Measurements from ENCODE around the gene CST9L. TPM values are rescaled to one million over a fixed set of nuclear protein-coding genes. Genes with fewer than 3 reads are reported as not detected.

CST9L gene
- total RNA-seq, 1 experiment from 2014 or later = not detected

DNA sequence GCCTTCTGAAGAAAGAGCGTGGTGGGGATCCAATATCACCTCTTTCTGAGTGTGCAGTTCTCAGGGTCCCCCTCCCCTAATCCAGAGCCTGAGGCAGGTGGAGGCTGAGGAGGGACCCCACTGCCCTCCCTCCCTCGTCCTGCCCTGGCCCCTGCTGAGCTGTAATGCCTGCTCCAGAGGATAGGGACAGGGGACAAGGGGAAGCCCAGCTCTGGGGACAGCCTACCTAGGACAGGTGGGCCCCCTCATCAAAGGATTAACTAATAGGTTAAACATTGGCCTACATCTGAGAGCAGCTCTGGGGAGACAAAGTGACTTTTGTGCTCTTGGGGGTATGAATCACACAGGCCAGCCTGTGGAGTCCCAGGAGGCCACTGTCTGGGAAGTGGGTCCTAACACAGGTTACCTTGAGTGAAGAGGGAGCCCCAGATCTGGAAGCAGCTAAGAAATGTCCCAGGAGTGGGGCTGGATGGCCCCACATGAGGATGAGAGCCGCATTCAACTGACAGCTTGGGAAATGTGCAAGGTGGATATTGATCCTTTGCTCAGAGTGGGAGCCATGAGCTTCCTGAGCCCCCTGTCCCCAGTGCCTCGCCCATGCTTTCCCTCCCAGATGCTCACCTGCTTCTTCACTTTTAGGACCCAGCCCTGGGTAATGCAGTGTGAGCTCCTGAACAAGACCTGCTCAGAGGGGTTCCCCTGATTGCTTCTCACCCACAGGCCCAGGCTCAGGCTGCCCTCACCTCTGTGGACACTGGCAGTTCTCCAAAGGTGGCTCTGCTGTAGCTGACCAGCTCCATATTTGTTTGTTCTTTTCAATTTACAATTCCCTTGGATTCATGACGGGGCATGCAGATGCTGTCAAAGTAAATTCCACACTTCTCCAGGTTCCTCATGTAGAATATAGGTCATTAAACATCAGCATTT lies 17.8 kb upstream of the CST9L start:
- no peak overlapping the region for H3K27ac ChIP-seq (ENCODE audit: low read length)
- ChIA-PET CTCF (no interaction called here), POLR2A (ENCODE audit: unreplicated experiment) (no interaction called here)
- no peaks in the 10 kb centered on the region for H3K79me2 ChIP-seq (ENCODE audit: low read length)
- H4K20me1 ChIP-seq (ENCODE audit: low read length) = no peaks in the 10 kb centered on the region
- H3K36me3 ChIP-seq (ENCODE audit: low read depth, low read length) = no peaks in the 10 kb centered on the region
- H3F3A ChIP-seq (ENCODE audit: low read length, unreplicated experiment) = no peaks in the 10 kb centered on the region
- intact Hi-C loops (cut with micrococcal nuclease) = no loop called here
- no TSS peak for BruUV-seq (replicated peaks)
- H2AFZ ChIP-seq (ENCODE audit: low read length) = no peak overlapping the region
- H3K4me3 ChIP-seq (ENCODE audit: low read length) = no peak overlapping the region
- H3K4me2 ChIP-seq (ENCODE audit: low read length) = no peak overlapping the region
- no peaks in the 10 kb centered on the region for H3K9me2 ChIP-seq (replicated peaks; ENCODE audit: low read length)
- H3K4me1 ChIP-seq (ENCODE audit: insufficient read depth, low read length) = no peaks in the 10 kb centered on the region
- ATAC-seq (no peak), DNase-seq (no peak)
- no peak overlapping the region for H3K9ac ChIP-seq (ENCODE audit: low read length)
- no peaks in the 10 kb centered on the region for H3K9me3 ChIP-seq (ENCODE audit: low read length)
- TF ChIP-seq, protein P1, sequence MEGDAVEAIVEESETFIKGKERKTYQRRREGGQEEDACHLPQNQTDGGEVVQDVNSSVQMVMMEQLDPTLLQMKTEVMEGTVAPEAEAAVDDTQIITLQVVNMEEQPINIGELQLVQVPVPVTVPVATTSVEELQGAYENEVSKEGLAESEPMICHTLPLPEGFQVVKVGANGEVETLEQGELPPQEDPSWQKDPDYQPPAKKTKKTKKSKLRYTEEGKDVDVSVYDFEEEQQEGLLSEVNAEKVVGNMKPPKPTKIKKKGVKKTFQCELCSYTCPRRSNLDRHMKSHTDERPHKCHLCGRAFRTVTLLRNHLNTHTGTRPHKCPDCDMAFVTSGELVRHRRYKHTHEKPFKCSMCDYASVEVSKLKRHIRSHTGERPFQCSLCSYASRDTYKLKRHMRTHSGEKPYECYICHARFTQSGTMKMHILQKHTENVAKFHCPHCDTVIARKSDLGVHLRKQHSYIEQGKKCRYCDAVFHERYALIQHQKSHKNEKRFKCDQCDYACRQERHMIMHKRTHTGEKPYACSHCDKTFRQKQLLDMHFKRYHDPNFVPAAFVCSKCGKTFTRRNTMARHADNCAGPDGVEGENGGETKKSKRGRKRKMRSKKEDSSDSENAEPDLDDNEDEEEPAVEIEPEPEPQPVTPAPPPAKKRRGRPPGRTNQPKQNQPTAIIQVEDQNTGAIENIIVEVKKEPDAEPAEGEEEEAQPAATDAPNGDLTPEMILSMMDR (conservative IDR thresholded peaks at IDR 0.05; ENCODE audit: low read depth, low read length) = no peak
- TF ChIP-seq EZH2 (IDR thresholded peaks at IDR 0.05; ENCODE audit: low read length, unreplicated experiment) (no peak), EZH2phosphoT487 (IDR thresholded peaks at IDR 0.05; ENCODE audit: borderline replicate concordance, low read length) (no peak)
- peaks cover 19% of the 10 kb centered on the region; the same call in 1 of the 2 replicates for H3K27me3 ChIP-seq (ENCODE audit: low read length)

DNA sequence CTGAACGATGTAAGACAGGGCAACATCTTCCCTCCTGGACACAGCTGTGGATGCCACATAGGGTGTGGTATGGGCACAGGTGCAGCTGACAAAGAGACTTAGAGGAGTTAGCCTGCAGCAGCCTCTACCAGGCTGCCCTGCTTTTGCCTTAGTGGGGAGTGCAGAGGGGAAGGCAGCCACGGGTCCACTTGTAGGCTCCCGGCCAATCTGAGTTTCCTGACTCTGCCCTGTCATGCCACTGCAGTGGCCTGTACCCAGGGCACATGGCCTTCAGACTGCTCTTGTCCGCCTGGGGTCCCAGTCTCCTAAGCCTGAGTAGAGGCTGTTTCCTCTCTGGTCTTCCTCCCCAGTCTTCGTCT lies 17.1 kb upstream of the CST9L start:
- TF ChIP-seq, protein P1 (conservative IDR thresholded peaks at IDR 0.05; ENCODE audit: low read depth, low read length) = no peak
- H3K4me1 ChIP-seq (ENCODE audit: insufficient read depth, low read length) = no peaks in the 10 kb centered on the region
- H4K20me1 ChIP-seq (ENCODE audit: low read length) = no peaks in the 10 kb centered on the region
- H3K79me2 ChIP-seq (ENCODE audit: low read length) = no peaks in the 10 kb centered on the region
- H2AFZ ChIP-seq (ENCODE audit: low read length) = no peak overlapping the region
- intact Hi-C loops (cut with micrococcal nuclease) = no loop called here
- no peaks in the 10 kb centered on the region for H3K36me3 ChIP-seq (ENCODE audit: low read depth, low read length)
- H3K27me3 ChIP-seq (ENCODE audit: low read length) = peaks cover 19% of the 10 kb centered on the region; the same call in 1 of the 2 replicates
- H3K4me2 ChIP-seq (ENCODE audit: low read length) = no peak overlapping the region
- no peaks in the 10 kb centered on the region for H3K9me3 ChIP-seq (ENCODE audit: low read length)
- no peaks in the 10 kb centered on the region for H3K9me2 ChIP-seq (replicated peaks; ENCODE audit: low read length)
- ATAC-seq = no peak
- H3K9ac ChIP-seq (ENCODE audit: low read length) = no peak overlapping the region
- H3F3A ChIP-seq (ENCODE audit: low read length, unreplicated experiment) = no peaks in the 10 kb centered on the region
- no peak for DNase-seq
- H3K4me3 ChIP-seq (ENCODE audit: low read length) = no peak overlapping the region
- CTCF ChIA-PET = interaction anchor here (0.6 kb wide), 1 partner anchor 193 kb away, joined by 3 read pairs; no protein-coding TSS in a partner anchor
- POLR2A ChIA-PET (ENCODE audit: unreplicated experiment) = no interaction called here
- no peak overlapping the region for H3K27ac ChIP-seq (ENCODE audit: low read length)
- BruUV-seq (replicated peaks) = no TSS peak

Data from PC-3 (cell line).